ENCODE measurements around the gene RNF180. TPM values are rescaled to one million over a fixed set of nuclear protein-coding genes. Genes with fewer than 3 reads are reported as not detected.
"Not testable (repeated sequence)": the region's sequence is repeated elsewhere in the genome, so short reads cannot be mapped to it uniquely, and the experiment has no call there.

RNF180 gene
- total RNA-seq, 1 experiment from 2014 or later: 5.4 TPM

DNA sequence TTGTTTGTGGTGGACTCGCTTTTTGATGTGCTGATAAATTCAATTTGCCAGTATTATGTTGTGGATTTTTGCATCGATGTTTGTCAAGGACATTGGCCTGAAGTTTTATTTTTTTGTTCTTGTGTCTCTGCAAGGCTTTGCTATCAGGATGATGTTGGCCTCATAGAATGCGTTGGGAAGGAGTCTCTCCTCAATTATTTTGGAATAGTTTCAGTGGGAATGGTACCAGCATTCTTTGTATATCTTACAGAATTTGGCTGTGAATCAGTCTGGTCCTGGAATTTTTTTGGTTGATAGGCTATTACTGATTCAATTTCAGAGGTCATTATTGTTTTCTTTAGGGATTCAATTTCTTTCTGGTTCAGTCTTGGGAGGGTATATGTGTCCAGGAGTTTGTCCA is 198.8 kb downstream of the RNF180 start:
- 0 out of 2 replicates have a peak, but pooled peaks cover 5% of the 10 kb centered on the region for H3K9me3 ChIP-seq (ENCODE audit: low read length)
- CTCF ChIA-PET: no interaction called here
- no peak overlapping the region for H3K27ac ChIP-seq (ENCODE audit: low read length)
- H3K4me3 ChIP-seq (ENCODE audit: low read length): no peak overlapping the region
- no peak overlapping the region for H3K4me2 ChIP-seq (ENCODE audit: low read length)
- no peak for DNase-seq
- H3K36me3 ChIP-seq (ENCODE audit: low read depth, low read length): no peaks in the 10 kb centered on the region
- no peak for ATAC-seq
- H3K9ac ChIP-seq (ENCODE audit: low read length): no peak overlapping the region
- H3F3A ChIP-seq (ENCODE audit: low read length, unreplicated experiment): no peaks in the 10 kb centered on the region
- no peaks in the 10 kb centered on the region for H3K27me3 ChIP-seq (ENCODE audit: low read length)
- no peaks in the 10 kb centered on the region for H3K79me2 ChIP-seq (ENCODE audit: low read length)
- BruUV-seq (replicated peaks): no TSS peak
- TF ChIP-seq EZH2 (IDR thresholded peaks at IDR 0.05; ENCODE audit: low read length, unreplicated experiment) (no peak), EZH2phosphoT487 (IDR thresholded peaks at IDR 0.05; ENCODE audit: borderline replicate concordance, low read length) (no peak)
- POLR2A ChIA-PET (ENCODE audit: unreplicated experiment): no interaction called here
- no peaks in the 10 kb centered on the region for H3K9me2 ChIP-seq (replicated peaks; ENCODE audit: low read length)
- no peak overlapping the region for H2AFZ ChIP-seq (ENCODE audit: low read length)
- no peaks in the 10 kb centered on the region for H4K20me1 ChIP-seq (ENCODE audit: low read length)
- H3K4me1 ChIP-seq (ENCODE audit: insufficient read depth, low read length): no peaks in the 10 kb centered on the region
- intact Hi-C loops (cut with micrococcal nuclease): no loop called here

DNA sequence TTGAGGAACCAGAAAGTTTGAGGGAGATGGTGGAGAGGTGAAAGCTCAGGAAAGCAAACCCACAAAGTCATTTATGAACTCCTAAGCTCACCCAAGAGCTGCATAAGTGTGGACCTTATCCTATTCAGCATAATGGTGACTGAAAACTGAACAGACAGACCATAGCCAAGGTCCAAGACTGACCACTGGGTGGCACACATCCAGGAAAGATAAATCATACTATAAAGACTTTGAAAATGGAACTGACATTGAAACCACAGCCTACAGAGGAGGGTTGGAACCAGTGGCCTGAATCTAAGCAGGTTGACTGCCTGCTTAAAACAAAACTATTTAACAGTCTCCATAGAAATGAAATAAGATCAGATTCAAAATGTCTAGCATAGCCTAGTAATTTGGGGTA is 219.1 kb downstream of the RNF180 start:
- Histone ChIP-seq H3K9me2 (replicated peaks; ENCODE audit: low read length) (no peaks in the 10 kb centered on the region), H3K4me2 (ENCODE audit: low read length) (no peak overlapping the region), H3K4me3 (ENCODE audit: low read length) (no peak overlapping the region), H3K9ac (ENCODE audit: low read length) (no peak overlapping the region), H4K20me1 (ENCODE audit: low read length) (no peaks in the 10 kb centered on the region), H3K36me3 (ENCODE audit: low read depth, low read length) (no peaks in the 10 kb centered on the region), H3K9me3 (ENCODE audit: low read length) (no peaks in the 10 kb centered on the region), H2AFZ (ENCODE audit: low read length) (no peak overlapping the region), H3K79me2 (ENCODE audit: low read length) (no peaks in the 10 kb centered on the region), H3K27me3 (ENCODE audit: low read length) (no peaks in the 10 kb centered on the region), H3K27ac (ENCODE audit: low read length) (no peak overlapping the region), H3K4me1 (ENCODE audit: insufficient read depth, low read length) (no peaks in the 10 kb centered on the region), H3F3A (ENCODE audit: low read length, unreplicated experiment) (no peaks in the 10 kb centered on the region)
- ChIA-PET POLR2A (ENCODE audit: unreplicated experiment) (no interaction called here), CTCF (interaction anchor here (0.7 kb wide), 1 partner anchor 223 kb away, joined by 3 read pairs; no protein-coding TSS in a partner anchor)
- intact Hi-C loops (cut with micrococcal nuclease): loop anchor here (1.0 kb wide), 1 partner anchor 228 kb away; no protein-coding TSS in a partner anchor
- DNase-seq (peak; percentile 64), ATAC-seq (peak; percentile 85)
- no peak for TF ChIP-seq EZH2phosphoT487 (IDR thresholded peaks at IDR 0.05; ENCODE audit: borderline replicate concordance, low read length)
- peak; percentile 65 for TF ChIP-seq CTCF (conservative IDR thresholded peaks at IDR 0.05; ENCODE audit: low read depth, low read length)
- no TSS peak for BruUV-seq (replicated peaks)

DNA sequence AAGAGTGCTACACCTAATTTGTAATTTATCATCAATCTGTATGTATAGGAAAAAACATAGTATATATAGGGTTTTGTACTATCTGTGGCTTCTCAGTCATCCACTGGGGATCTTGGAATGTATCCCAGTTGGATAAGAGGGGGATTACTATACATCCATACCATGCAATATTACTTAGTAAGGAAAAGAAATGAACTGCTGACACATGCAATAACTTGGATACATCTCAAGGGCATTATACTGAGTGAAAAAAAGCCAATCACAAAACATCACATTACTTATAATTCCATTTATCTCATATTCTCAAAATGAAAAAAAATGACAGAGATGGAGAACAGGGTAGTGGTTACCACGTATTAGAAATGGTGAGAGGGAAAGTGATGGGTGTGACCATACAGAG is 231.9 kb downstream of the RNF180 start:
- no peaks in the 10 kb centered on the region for H3K9me2 ChIP-seq (replicated peaks; ENCODE audit: low read length)
- no peaks in the 10 kb centered on the region for H3F3A ChIP-seq (ENCODE audit: low read length, unreplicated experiment)
- BruUV-seq (replicated peaks): no TSS peak
- no peak for TF ChIP-seq EZH2phosphoT487 (IDR thresholded peaks at IDR 0.05; ENCODE audit: borderline replicate concordance, low read length)
- TF ChIP-seq EZH2 (IDR thresholded peaks at IDR 0.05; ENCODE audit: low read length, unreplicated experiment): no peak
- no peak for TF ChIP-seq CTCF (conservative IDR thresholded peaks at IDR 0.05; ENCODE audit: low read depth, low read length)
- no peak overlapping the region for H3K4me3 ChIP-seq (ENCODE audit: low read length)
- no peaks in the 10 kb centered on the region for H3K36me3 ChIP-seq (ENCODE audit: low read depth, low read length)
- no peak overlapping the region for H3K4me2 ChIP-seq (ENCODE audit: low read length)
- no peak overlapping the region for H2AFZ ChIP-seq (ENCODE audit: low read length)
- no peak for ATAC-seq
- H4K20me1 ChIP-seq (ENCODE audit: low read length): no peaks in the 10 kb centered on the region
- no peaks in the 10 kb centered on the region for H3K27me3 ChIP-seq (ENCODE audit: low read length)
- ChIA-PET CTCF (no interaction called here), POLR2A (ENCODE audit: unreplicated experiment) (no interaction called here)
- no peaks in the 10 kb centered on the region for H3K9me3 ChIP-seq (ENCODE audit: low read length)
- H3K4me1 ChIP-seq (ENCODE audit: insufficient read depth, low read length): no peaks in the 10 kb centered on the region
- no peak overlapping the region for H3K27ac ChIP-seq (ENCODE audit: low read length)
- DNase-seq: no peak
- no peaks in the 10 kb centered on the region for H3K79me2 ChIP-seq (ENCODE audit: low read length)
- no peak overlapping the region for H3K9ac ChIP-seq (ENCODE audit: low read length)
- intact Hi-C loops (cut with micrococcal nuclease): no loop called here

DNA sequence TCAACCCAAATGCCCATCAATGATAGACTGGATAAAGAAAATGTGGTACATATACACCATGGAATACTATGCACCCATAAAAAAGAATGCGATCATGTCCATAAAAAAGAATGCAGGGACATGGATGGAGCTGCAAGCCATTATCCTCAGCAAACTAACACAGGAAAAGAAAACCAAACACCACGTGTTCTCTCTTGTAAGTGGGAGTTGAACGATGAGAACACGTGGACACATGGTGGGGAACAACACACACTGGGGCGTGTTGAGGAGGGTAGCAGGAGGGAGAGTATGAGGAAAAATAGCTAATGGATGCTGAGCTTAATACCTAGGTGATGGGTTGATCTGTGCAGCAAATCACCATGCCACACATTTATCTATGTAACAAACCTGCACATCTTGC is 233.1 kb downstream of the RNF180 start:
- H3K9me2 ChIP-seq (replicated peaks; ENCODE audit: low read length); H3K27ac ChIP-seq (ENCODE audit: low read length); POLR2A ChIA-PET (ENCODE audit: unreplicated experiment); BruUV-seq (replicated peaks); CTCF ChIA-PET; H3K4me3 ChIP-seq (ENCODE audit: low read length); H3K4me2 ChIP-seq (ENCODE audit: low read length); ATAC-seq; H3K9ac ChIP-seq (ENCODE audit: low read length); H3F3A ChIP-seq (ENCODE audit: low read length, unreplicated experiment); H2AFZ ChIP-seq (ENCODE audit: low read length); H3K27me3 ChIP-seq (ENCODE audit: low read length); DNase-seq; H4K20me1 ChIP-seq (ENCODE audit: low read length); H3K9me3 ChIP-seq (ENCODE audit: low read length); H3K36me3 ChIP-seq (ENCODE audit: low read depth, low read length); intact Hi-C loops (cut with micrococcal nuclease); H3K4me1 ChIP-seq (ENCODE audit: insufficient read depth, low read length); H3K79me2 ChIP-seq (ENCODE audit: low read length): not testable (repeated sequence)

GRCh38 chr5:64407103-64407825 is 241.6 kb downstream of the RNF180 start:
- DNase-seq (peak; percentile 61), ATAC-seq (peak; percentile 48)
- H3K79me2 ChIP-seq (ENCODE audit: low read length); H3K27me3 ChIP-seq (ENCODE audit: low read length); H3K4me1 ChIP-seq (ENCODE audit: insufficient read depth, low read length); H3K9me3 ChIP-seq (ENCODE audit: low read length); H3K4me3 ChIP-seq (ENCODE audit: low read length); H3F3A ChIP-seq (ENCODE audit: low read length, unreplicated experiment); intact Hi-C loops (cut with micrococcal nuclease); BruUV-seq (replicated peaks); H3K36me3 ChIP-seq (ENCODE audit: low read depth, low read length); H3K9me2 ChIP-seq (replicated peaks; ENCODE audit: low read length); H3K27ac ChIP-seq (ENCODE audit: low read length); POLR2A ChIA-PET (ENCODE audit: unreplicated experiment); CTCF ChIA-PET; H2AFZ ChIP-seq (ENCODE audit: low read length); H4K20me1 ChIP-seq (ENCODE audit: low read length); H3K9ac ChIP-seq (ENCODE audit: low read length): not testable (repeated sequence)
- H3K4me2 ChIP-seq (ENCODE audit: low read length): peak overlapping the region; percentile 22; the same call in 1 of the 2 replicates

Measured in PC-3 (cell line).